Ishikawa (cell line): ENCODE measurements around the gene ITGA8.

Experiments
- CEBPB ChIP-seq: IDR thresholded peaks from 2 replicates; pipeline ENCODE4 v1.6.1; 2012
- CREB1 ChIP-seq: IDR thresholded peaks from 2 replicates; pipeline ENCODE4 v1.6.1; 2012; ENCODE audit warnings: low read depth
- EGR1 ChIP-seq: IDR thresholded peaks from 2 replicates; pipeline ENCODE4 v1.6.1; 2012
- EP300 ChIP-seq: IDR thresholded peaks from 2 replicates; pipeline ENCODE4 v1.6.1; 2012; ENCODE audit warnings: borderline replicate concordance
- FOXM1 ChIP-seq: IDR thresholded peaks from 2 replicates; pipeline ENCODE4 v1.6.1; 2012; ENCODE audit warnings: low read depth, borderline replicate concordance
- MAX ChIP-seq: IDR thresholded peaks from 2 replicates; pipeline ENCODE4 v1.6.1; 2012
- NFIC ChIP-seq: IDR thresholded peaks from 2 replicates; pipeline ENCODE4 v1.6.1; 2012
- RAD21 ChIP-seq: IDR thresholded peaks from 2 replicates; pipeline ENCODE4 v1.6.1; 2012; ENCODE audit warnings: low read depth
- REST ChIP-seq: IDR thresholded peaks from 2 replicates; pipeline ENCODE4 v1.6.1; 2012; ENCODE audit warnings: low read depth, mild to moderate bottlenecking
- TAF1 ChIP-seq: IDR thresholded peaks from 2 replicates; pipeline ENCODE4 v1.6.1; 2012; ENCODE audit warnings: low read depth, mild to moderate bottlenecking
- TCF12 ChIP-seq: IDR thresholded peaks from 2 replicates; pipeline ENCODE4 v1.6.1; 2012; ENCODE audit warnings: low read depth
- TEAD4 ChIP-seq: IDR thresholded peaks from 2 replicates; pipeline ENCODE4 v1.6.1; 2012
- USF1 ChIP-seq: IDR thresholded peaks from 2 replicates; pipeline ENCODE4 v1.6.1; 2012
- YY1 ChIP-seq: IDR thresholded peaks from 2 replicates; pipeline ENCODE4 v1.6.1; 2012; ENCODE audit warnings: low read depth
- ZBTB7A ChIP-seq: IDR thresholded peaks from 2 replicates; pipeline ENCODE4 v1.6.1; 2012; ENCODE audit warnings: low read depth

ITGA8 gene

GRCh38 chr10:15567952-15568351 is 151.8 kb downstream of the ITGA8 start:
- TF ChIP-seq EP300 (no peak), NFIC (no peak), REST (no peak), TEAD4 (no peak), TCF12 (no peak), CEBPB (no peak), EGR1 (no peak), MAX (no peak), FOXM1 (no peak), YY1 (no peak), CREB1 (no peak), RAD21 (no peak), USF1 (no peak)

GRCh38 chr10:15563246-15563645 is 156.5 kb downstream of the ITGA8 start:
- TF ChIP-seq EP300: no peak
- TF ChIP-seq YY1: no peak
- no peak for TF ChIP-seq TEAD4
- no peak for TF ChIP-seq CREB1
- no peak for TF ChIP-seq USF1
- TF ChIP-seq CEBPB: no peak
- TF ChIP-seq NFIC: no peak
- no peak for TF ChIP-seq REST
- TF ChIP-seq TCF12: no peak
- TF ChIP-seq EGR1: no peak
- TF ChIP-seq ZBTB7A: no peak
- no peak for TF ChIP-seq FOXM1
- TF ChIP-seq MAX: no peak
- TF ChIP-seq RAD21: no peak
- TF ChIP-seq TAF1: no peak

- TF ChIP-seq TCF12 (no peak), NFIC (no peak), REST (no peak), TEAD4 (no peak), CEBPB (no peak), RAD21 (no peak), ZBTB7A (no peak), TAF1 (no peak), MAX (no peak), USF1 (no peak), EGR1 (no peak), EP300 (no peak), CREB1 (no peak), FOXM1 (no peak), YY1 (no peak)
Observed at GRCh38 chr10:15562578-15562977, 157.1 kb downstream of the ITGA8 start.

- TF ChIP-seq TEAD4 (no peak), NFIC (no peak), USF1 (no peak), TCF12 (no peak), CREB1 (no peak)
Observed at GRCh38 chr10:15562116-15562515, 157.6 kb downstream of the ITGA8 start.
